NCI-H345 (cell line): ENCODE data around the gene TNFRSF4.
"Not testable (repeated sequence)": the region's sequence is repeated elsewhere in the genome, so short reads cannot be mapped to it uniquely, and the experiment has no call there.

Source experiments
- DNase-seq: peaks from one replicate; lab custom pipeline; 2025; lab: John Stamatoyannopoulos, UW

Gene TNFRSF4

GRCh38 chr1:1213345-1214265, at the start of gene TNFRSF4:
TNFRSF4 (minus strand) TSS chr1:1214153; CDS start chr1:1214127, 26 bp downstream.
- DNase-seq, result no peak

- no peak for DNase-seq
These were observed 48.8 kb upstream of the TNFRSF4 start for GRCh38 chr1:1262758-1263157.

- no peak for DNase-seq
These were observed 48.1 kb upstream of the TNFRSF4 start for GRCh38 chr1:1262071-1262470.

GRCh38 chr1:1260843-1261560, 47.0 kb upstream of the TNFRSF4 start:
- no peak for DNase-seq

GRCh38 chr1:1259951-1260600, 46.1 kb upstream of the TNFRSF4 start:
- peak; percentile 37 for DNase-seq

GRCh38 chr1:1259540-1259939, 45.6 kb upstream of the TNFRSF4 start:
- DNase-seq, result no peak

- no peak for DNase-seq
These were observed 45.2 kb upstream of the TNFRSF4 start for GRCh38 chr1:1259119-1259488.

- DNase-seq, result no peak
These were observed 43.3 kb upstream of the TNFRSF4 start for GRCh38 chr1:1256956-1257871.

- DNase-seq, result no peak
These were observed 41.7 kb upstream of the TNFRSF4 start for GRCh38 chr1:1255611-1256010.

GRCh38 chr1:1255078-1255477, 41.1 kb upstream of the TNFRSF4 start:
- no peak for DNase-seq

- no peak for DNase-seq
These were observed 40.7 kb upstream of the TNFRSF4 start for GRCh38 chr1:1254667-1254998.

- DNase-seq, result no peak
These were observed 40.2 kb upstream of the TNFRSF4 start for GRCh38 chr1:1253972-1254666.

- DNase-seq, result no peak
These were observed 39.4 kb upstream of the TNFRSF4 start for GRCh38 chr1:1253314-1253713.

GRCh38 chr1:1250786-1251284, 36.9 kb upstream of the TNFRSF4 start:
- peak; percentile 57 for DNase-seq

- DNase-seq, result not testable (repeated sequence)
These were observed 34.3 kb upstream of the TNFRSF4 start for GRCh38 chr1:1248009-1248913.

- no peak for DNase-seq
These were observed 33.5 kb upstream of the TNFRSF4 start for GRCh38 chr1:1247341-1247913.

- DNase-seq, result no peak
These were observed 32.8 kb upstream of the TNFRSF4 start, which contains the start of gene C1QTNF12 for GRCh38 chr1:1246577-1247340. C1QTNF12 (minus strand) TSS chr1:1246722; CDS start chr1:1246690, 32 bp downstream.

GRCh38 chr1:1245817-1246576, 32.0 kb upstream of the TNFRSF4 start:
- DNase-seq, result no peak
